H9 (cell line): Measurements from ENCODE around the gene RYR3. TPM values are rescaled to one million over a fixed set of nuclear protein-coding genes. Genes with fewer than 3 reads are reported as not detected.
"Not testable (repeated sequence)": the region's sequence is repeated elsewhere in the genome, so short reads cannot be mapped to it uniquely, and the experiment has no call there.

Experiments used
- DNase-seq: peaks from one replicate; pipeline ENCODE4 v3.0.0-alpha.2; 2017
- H2AFZ ChIP-seq: one replicate; pipeline ENCODE4 v1.6.1; 2013; ENCODE audit warnings: mild to moderate bottlenecking, low read length, control low read depth, moderate library complexity
- H2AK5ac ChIP-seq: 2 replicates; pipeline ENCODE4 v1.6.1; 2013; ENCODE audit warnings: low read length, control low read depth, mixed read lengths; ENCODE audit not compliant: insufficient read length
- H2BK120ac ChIP-seq: one replicate; pipeline ENCODE4 v1.6.1; 2013; ENCODE audit warnings: low read depth, mild to moderate bottlenecking, low read length, control low read depth, inconsistent platforms; ENCODE audit not compliant: poor library complexity, severe bottlenecking
- H2BK12ac ChIP-seq: 2 replicates; pipeline ENCODE4 v1.6.1; 2013; ENCODE audit warnings: low read length, control low read depth, mixed read lengths, low read depth; ENCODE audit not compliant: insufficient read length
- H2BK15ac ChIP-seq: 2 replicates; pipeline ENCODE4 v1.6.1; 2013; ENCODE audit warnings: low read depth, low read length, control low read depth
- H2BK20ac ChIP-seq: one replicate; pipeline ENCODE4 v1.6.1; 2013; ENCODE audit warnings: low read depth, mild to moderate bottlenecking, low read length, control low read depth, inconsistent platforms; ENCODE audit not compliant: poor library complexity, severe bottlenecking
- H2BK5ac ChIP-seq: 2 replicates; pipeline ENCODE4 v1.6.1; 2013; ENCODE audit warnings: low read length, control low read depth, mixed read lengths; ENCODE audit not compliant: insufficient read length
- H3K14ac ChIP-seq: 2 replicates; pipeline ENCODE4 v1.6.1; 2013; ENCODE audit warnings: low read length, control low read depth; ENCODE audit not compliant: insufficient read depth
- H3K18ac ChIP-seq: 2 replicates; pipeline ENCODE4 v1.6.1; 2013; ENCODE audit warnings: low read depth, mild to moderate bottlenecking, mixed read lengths, low read length, control low read depth; ENCODE audit not compliant: insufficient read length
- H3K23ac ChIP-seq: 2 replicates; pipeline ENCODE4 v1.6.1; 2013; ENCODE audit warnings: low read length, control low read depth, mixed read lengths, low read depth; ENCODE audit not compliant: insufficient read length
- H3K23me2 ChIP-seq: 2 replicates; pipeline ENCODE4 v1.6.1; 2013; ENCODE audit warnings: low read depth, mild to moderate bottlenecking, mixed read lengths, low read length, control low read depth; ENCODE audit not compliant: insufficient read length, poor library complexity, severe bottlenecking
- H3K27ac ChIP-seq: 2 replicates; pipeline ENCODE4 v1.5.1; 2013; ENCODE audit warnings: low read length, control low read depth, mixed read lengths, low read depth; ENCODE audit not compliant: insufficient read length
- H3K27me3 ChIP-seq: 2 replicates; pipeline ENCODE4 v1.6.1; 2013; ENCODE audit warnings: low read length, control low read depth, inconsistent platforms; ENCODE audit not compliant: insufficient read depth
- H3K4ac ChIP-seq: 2 replicates; pipeline ENCODE4 v1.6.1; 2013; ENCODE audit warnings: low read depth, mild to moderate bottlenecking, control low read depth, inconsistent platforms, low read length, moderate library complexity
- H3K4me1 ChIP-seq: 2 replicates; pipeline ENCODE4 v1.6.1; 2013; ENCODE audit warnings: low read length, control low read depth, inconsistent platforms; ENCODE audit not compliant: insufficient read depth
- H3K4me2 ChIP-seq: 2 replicates; pipeline ENCODE4 v1.6.1; 2013; ENCODE audit warnings: low read length, control low read depth, mixed read lengths; ENCODE audit not compliant: insufficient read length, insufficient read depth
- H3K56ac ChIP-seq: 2 replicates; pipeline ENCODE4 v1.6.1; 2013; ENCODE audit warnings: low read depth, mild to moderate bottlenecking, mixed read lengths, low read length, control low read depth; ENCODE audit not compliant: insufficient read length
- H3K79me1 ChIP-seq: 2 replicates; pipeline ENCODE4 v1.6.1; 2013; ENCODE audit warnings: low read depth, mild to moderate bottlenecking, moderate library complexity, low read length, control low read depth, inconsistent platforms; ENCODE audit not compliant: insufficient read depth, poor library complexity, severe bottlenecking
- H3K79me2 ChIP-seq: 2 replicates; pipeline ENCODE4 v1.6.1; 2013; ENCODE audit warnings: low read length, control low read depth, inconsistent platforms; ENCODE audit not compliant: insufficient read depth
- H3K9ac ChIP-seq: 2 replicates; pipeline ENCODE4 v1.6.1; 2013; ENCODE audit warnings: low read length, control low read depth, mixed read lengths; ENCODE audit not compliant: insufficient read length; ENCODE audit errors: extremely low read depth
- H3K9me3 ChIP-seq: one replicate; pipeline ENCODE4 v1.6.1; 2013; ENCODE audit warnings: low read depth, low read length, inconsistent platforms; ENCODE audit not compliant: control insufficient read depth
- H3T11ph ChIP-seq: one replicate; pipeline ENCODE4 v1.6.1; 2013; ENCODE audit warnings: mild to moderate bottlenecking, low read length, control low read depth, inconsistent platforms
- H4K20me1 ChIP-seq: one replicate; pipeline ENCODE4 v1.6.1; 2013; ENCODE audit not compliant: control insufficient read depth, insufficient read length, insufficient read depth
- H4K5ac ChIP-seq: 2 replicates; pipeline ENCODE4 v1.6.1; 2013; ENCODE audit warnings: low read depth, mild to moderate bottlenecking, mixed read lengths, low read length, control low read depth; ENCODE audit not compliant: insufficient read length
- H4K8ac ChIP-seq: replicated peaks from 2 replicates; pipeline ENCODE4 v1.6.1; 2013; ENCODE audit warnings: low read length, control low read depth, mixed read lengths, low read depth; ENCODE audit not compliant: insufficient read length
- H4K91ac ChIP-seq: 2 replicates; pipeline ENCODE4 v1.6.1; 2013; ENCODE audit warnings: low read depth, mild to moderate bottlenecking, moderate library complexity, mixed read lengths, low read length, control low read depth; ENCODE audit not compliant: insufficient read length
- H3K27ac Mint-ChIP-seq, 3 experiments: 2 replicates in 2 of 3; 3 replicates in 1 of 3; pipeline ENCODE4 v1.8.0; 2020 to 2021; ENCODE audit warnings: mixed read lengths in 3 of 3, mild to moderate bottlenecking in 1 of 3, moderate library complexity in 1 of 3
- H3K27me3 Mint-ChIP-seq: 2 replicates; pipeline ENCODE4 v1.8.0; 2021; ENCODE audit warnings: low read depth, mild to moderate bottlenecking, moderate library complexity, mixed read lengths
- H3K36me3 Mint-ChIP-seq, 3 experiments: 2 replicates in 2 of 3; 3 replicates in 1 of 3; pipeline ENCODE4 v1.8.0; 2020 to 2021; ENCODE audit warnings: low read depth in 3 of 3, mixed read lengths in 3 of 3; ENCODE audit not compliant: insufficient read depth in 1 of 3
- H3K4me1 Mint-ChIP-seq, 2 experiments: 2 replicates each; pipeline ENCODE4 v1.8.0; 2020; ENCODE audit warnings: mixed read lengths in 2 of 2
- H3K4me3 Mint-ChIP-seq, 2 experiments: 2 replicates in 1 of 2; 3 replicates in 1 of 2; pipeline ENCODE4 v1.8.0; 2020 to 2021; ENCODE audit warnings: mild to moderate bottlenecking in 2 of 2, mixed read lengths in 2 of 2, moderate library complexity in 1 of 2
- H3K9me3 Mint-ChIP-seq, 2 experiments: 2 replicates in 1 of 2; 3 replicates in 1 of 2; pipeline ENCODE4 v1.8.0; 2020; ENCODE audit warnings: mild to moderate bottlenecking in 2 of 2, mixed read lengths in 2 of 2, moderate library complexity in 1 of 2
- WGBS: extraction: QIAGEN DNeasy Blood & Tissue Kit; methylation state at CpG from one replicate; pipeline ENCODE4 v1.1.7; 2013; ENCODE audit warnings: missing lambda C conversion rate, low lambda C conversion rate, mixed read lengths; ENCODE audit not compliant: insufficient read length; ENCODE audit errors: extremely low coverage; 5-methylcytosine and 5-hydroxymethylcytosine counted together
- total RNA-seq: library from RNA; stranded (reverse); gene quantifications from 2 replicates; pipeline ENCODE4 v1.2.1, GENCODE V29; 2021
- TF ChIP-seq, protein P1 (sequence below): fragments of 200-600 bp; sonication (generic); conservative IDR thresholded peaks from 3 replicates; pipeline ENCODE4 v1.8.0; 2021; ENCODE audit warnings: antibody characterized with exemption, mild to moderate bottlenecking

Gene RYR3
- total RNA-seq, 1 experiment from 2014 or later, result 0.85 TPM

DNA sequence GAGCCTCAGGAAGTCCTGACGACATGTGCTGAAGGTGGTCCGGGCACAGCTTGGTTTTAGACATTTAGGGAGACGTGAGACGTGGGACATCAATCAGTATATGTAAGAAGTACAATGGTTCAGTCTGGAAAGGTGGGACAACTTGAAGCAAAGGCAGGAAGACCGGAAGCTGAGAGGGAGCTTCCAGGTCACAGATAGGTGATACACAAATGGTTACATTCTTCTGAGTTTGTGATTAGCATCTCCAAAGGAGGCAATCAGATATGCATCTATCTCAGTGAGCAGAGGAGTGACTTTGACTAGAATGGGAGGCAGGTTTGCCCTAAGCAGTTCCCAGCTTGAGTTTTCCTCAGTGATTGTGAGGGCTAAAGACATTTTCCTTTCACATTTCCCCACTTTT is 282.1 kb downstream of the RYR3 start:
- TF ChIP-seq, protein P1, sequence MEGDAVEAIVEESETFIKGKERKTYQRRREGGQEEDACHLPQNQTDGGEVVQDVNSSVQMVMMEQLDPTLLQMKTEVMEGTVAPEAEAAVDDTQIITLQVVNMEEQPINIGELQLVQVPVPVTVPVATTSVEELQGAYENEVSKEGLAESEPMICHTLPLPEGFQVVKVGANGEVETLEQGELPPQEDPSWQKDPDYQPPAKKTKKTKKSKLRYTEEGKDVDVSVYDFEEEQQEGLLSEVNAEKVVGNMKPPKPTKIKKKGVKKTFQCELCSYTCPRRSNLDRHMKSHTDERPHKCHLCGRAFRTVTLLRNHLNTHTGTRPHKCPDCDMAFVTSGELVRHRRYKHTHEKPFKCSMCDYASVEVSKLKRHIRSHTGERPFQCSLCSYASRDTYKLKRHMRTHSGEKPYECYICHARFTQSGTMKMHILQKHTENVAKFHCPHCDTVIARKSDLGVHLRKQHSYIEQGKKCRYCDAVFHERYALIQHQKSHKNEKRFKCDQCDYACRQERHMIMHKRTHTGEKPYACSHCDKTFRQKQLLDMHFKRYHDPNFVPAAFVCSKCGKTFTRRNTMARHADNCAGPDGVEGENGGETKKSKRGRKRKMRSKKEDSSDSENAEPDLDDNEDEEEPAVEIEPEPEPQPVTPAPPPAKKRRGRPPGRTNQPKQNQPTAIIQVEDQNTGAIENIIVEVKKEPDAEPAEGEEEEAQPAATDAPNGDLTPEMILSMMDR, result no peak
- Histone ChIP-seq H2BK12ac (no peak overlapping the region), H3K79me1 (no peaks in the 10 kb centered on the region), H2BK15ac (no peak overlapping the region), H2BK120ac (no peak overlapping the region), H2AK5ac (no peak overlapping the region), H3K9ac (no peak overlapping the region), H4K91ac (no peak overlapping the region), H3K4me1 (no peaks in the 10 kb centered on the region), H4K20me1 (no peaks in the 10 kb centered on the region), H2BK5ac (no peak overlapping the region), H2BK20ac (no peak overlapping the region), H3K4me2 (no peak overlapping the region), H3K23ac (no peak overlapping the region), H3K23me2 (no peaks in the 10 kb centered on the region), H3K4ac (no peak overlapping the region), H3K18ac (no peak overlapping the region), H3K14ac (no peak overlapping the region), H2AFZ (no peak overlapping the region), H3K56ac (no peak overlapping the region), H3T11ph (no peak overlapping the region), H4K5ac (no peak overlapping the region), H3K9me3 (no peaks in the 10 kb centered on the region), H4K8ac (no peak overlapping the region), H3K27me3 (no peaks in the 10 kb centered on the region), H3K27ac (no peak overlapping the region), H3K79me2 (no peaks in the 10 kb centered on the region)
- H3K36me3 Mint-ChIP-seq, result peaks cover 5 to 31% (median 14%) of the 10 kb centered on the region in 3 experiments
- no peak overlapping the region; a peak in 3 of 7 replicates for H3K27ac Mint-ChIP-seq
- WGBS, result no CpG with 5 or more reads among the region's 5 CpGs
- no peaks in the 10 kb centered on the region for H3K27me3 Mint-ChIP-seq
- H3K4me3 Mint-ChIP-seq, result no peak overlapping the region
- H3K4me1 Mint-ChIP-seq, result peaks cover 30 to 31% of the 10 kb centered on the region in 2 experiments
- H3K9me3 Mint-ChIP-seq, result peaks cover 19 to 23% of the 10 kb centered on the region in 2 experiments
- DNase-seq, result no peak

DNA sequence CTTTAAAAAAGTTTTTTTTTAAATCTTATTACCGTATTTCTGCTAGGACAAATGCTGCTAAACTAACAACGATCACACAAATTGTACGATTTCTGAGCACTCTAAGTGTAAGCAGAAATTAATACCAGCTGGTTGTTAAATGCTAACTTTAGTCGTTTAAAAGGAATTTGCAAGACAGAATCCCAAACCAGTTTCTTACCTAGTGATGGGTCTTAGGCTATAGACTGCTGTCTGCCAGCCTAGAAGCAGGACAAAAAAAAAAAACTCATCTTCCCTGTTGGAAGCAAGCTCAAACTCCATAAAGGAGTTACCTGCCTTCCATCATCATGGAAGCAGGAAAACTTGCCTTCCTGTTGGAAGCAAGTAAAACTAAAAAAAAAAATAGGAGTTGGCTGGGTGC is 287.6 kb downstream of the RYR3 start:
- not testable (repeated sequence) for DNase-seq, H3K23me2 ChIP-seq, H3K9me3 ChIP-seq, H3K18ac ChIP-seq, H2BK12ac ChIP-seq, H3K79me1 ChIP-seq, H2BK15ac ChIP-seq, H2BK5ac ChIP-seq, H4K8ac ChIP-seq, H4K91ac ChIP-seq, H3K4ac ChIP-seq, H3K56ac ChIP-seq, H2AFZ ChIP-seq, H3K14ac ChIP-seq, H2BK20ac ChIP-seq, H3K9ac ChIP-seq, H4K5ac ChIP-seq, H3K27ac Mint-ChIP-seq, H3K79me2 ChIP-seq, H3K4me1 ChIP-seq, H3T11ph ChIP-seq, H3K4me2 ChIP-seq, H3K27me3 ChIP-seq, H3K4me3 Mint-ChIP-seq, H2BK120ac ChIP-seq, H3K27me3 Mint-ChIP-seq, H3K23ac ChIP-seq, H3K27ac ChIP-seq, H2AK5ac ChIP-seq, H4K20me1 ChIP-seq
- H3K4me1 Mint-ChIP-seq, result peaks cover 35 to 41% of the 10 kb centered on the region in 2 experiments
- H3K36me3 Mint-ChIP-seq, result peaks cover 3 to 19% (median 13%) of the 10 kb centered on the region in 3 experiments; a peak in 6 of 7 replicates
- peaks cover 15 to 17% of the 10 kb centered on the region in 2 experiments for H3K9me3 Mint-ChIP-seq
- no CpG with 5 or more reads among the region's 4 CpGs for WGBS
